HG03196 (cell line): ENCODE results near the gene NFKB1.
"Not testable (repeated sequence)": the region's sequence is repeated elsewhere in the genome, so short reads cannot be mapped to it uniquely, and the experiment has no call there.

Experiments used
- ATAC-seq: cut with Tn5 transposase; IDR thresholded peaks from one replicate; pipeline ENCODE4 v1.9.1; 2021; ENCODE audit not compliant: unreplicated experiment

Gene NFKB1

GRCh38 chr4:102500696-102501446 lies at the start of gene NFKB1:
Gene NFKB1, plus strand, starts transcription at chr4:102501359. Its CDS starts 24,160 bp downstream, at chr4:102525519.
- ATAC-seq: peak; percentile 56

- no peak for ATAC-seq
Observed at GRCh38 chr4:102452854-102453253, 48.3 kb upstream of the NFKB1 start.

- no peak for ATAC-seq
Observed at GRCh38 chr4:102453827-102454226, 47.3 kb upstream of the NFKB1 start.

GRCh38 chr4:102454268-102454667 lies 46.9 kb upstream of the NFKB1 start:
- ATAC-seq: no peak

- no peak for ATAC-seq
Observed at GRCh38 chr4:102454981-102455685, 46.0 kb upstream of the NFKB1 start.

- no peak for ATAC-seq
Observed at GRCh38 chr4:102455750-102456149, 45.4 kb upstream of the NFKB1 start.

GRCh38 chr4:102466298-102466697 lies 34.9 kb upstream of the NFKB1 start:
- ATAC-seq: no peak

- ATAC-seq: no peak
Observed at GRCh38 chr4:102469806-102470205, 31.4 kb upstream of the NFKB1 start.

GRCh38 chr4:102472441-102473013 lies 28.6 kb upstream of the NFKB1 start:
- ATAC-seq: no peak

GRCh38 chr4:102473476-102473875 lies 27.7 kb upstream of the NFKB1 start:
- ATAC-seq: no peak

GRCh38 chr4:102474736-102475504 lies 26.2 kb upstream of the NFKB1 start:
- ATAC-seq: no peak

GRCh38 chr4:102477657-102478056 lies 23.5 kb upstream of the NFKB1 start:
- no peak for ATAC-seq

- ATAC-seq: no peak
Observed at GRCh38 chr4:102478186-102478585, 23.0 kb upstream of the NFKB1 start.

- ATAC-seq: not testable (repeated sequence)
Observed at GRCh38 chr4:102479832-102480231, 21.3 kb upstream of the NFKB1 start.

GRCh38 chr4:102483120-102483519 lies 18.0 kb upstream of the NFKB1 start:
- ATAC-seq: no peak

- ATAC-seq: not testable (repeated sequence)
Observed at GRCh38 chr4:102483990-102484692, 17.0 kb upstream of the NFKB1 start.

- ATAC-seq: no peak
Observed at GRCh38 chr4:102492531-102493241, 8.5 kb upstream of the NFKB1 start.

GRCh38 chr4:102493257-102493656 lies 7.9 kb upstream of the NFKB1 start:
- no peak for ATAC-seq

- no peak for ATAC-seq
Observed at GRCh38 chr4:102493794-102494193, 7.4 kb upstream of the NFKB1 start.

GRCh38 chr4:102494603-102495002 lies 6.6 kb upstream of the NFKB1 start:
- no peak for ATAC-seq
